Epithelial cell of proximal tubule (primary cell): ENCODE measurements around the gene FAM78A. TPM values are rescaled to one million over a fixed set of nuclear protein-coding genes. Genes with fewer than 3 reads are reported as not detected.
"Not testable (repeated sequence)": the region's sequence is repeated elsewhere in the genome, so short reads cannot be mapped to it uniquely, and the experiment has no call there.

Experiments
- DNase-seq: peaks from one replicate; pipeline ENCODE4 v3.0.0-alpha.2; 2011; ENCODE audit warnings: low read depth
- H3K4me3 ChIP-seq: 2 replicates; pipeline ENCODE4 v1.5.1; 2011; ENCODE audit warnings: low read depth, mild to moderate bottlenecking, low read length
- total RNA-seq: library from RNA; depleted of rRNA; stranded (reverse); fragments of >200 nt; gene quantifications from 2 replicates; pipeline ENCODE4 v1.2.3, GENCODE V29; 2015
- TF ChIP-seq, protein P1 (sequence below): conservative IDR thresholded peaks from 2 replicates; pipeline ENCODE4 v1.5.1; 2012; ENCODE audit warnings: low read depth, mild to moderate bottlenecking, low read length

The FAM78A gene
- total RNA-seq, 1 donor from 2014 or later, result under 0.01 TPM

DNA sequence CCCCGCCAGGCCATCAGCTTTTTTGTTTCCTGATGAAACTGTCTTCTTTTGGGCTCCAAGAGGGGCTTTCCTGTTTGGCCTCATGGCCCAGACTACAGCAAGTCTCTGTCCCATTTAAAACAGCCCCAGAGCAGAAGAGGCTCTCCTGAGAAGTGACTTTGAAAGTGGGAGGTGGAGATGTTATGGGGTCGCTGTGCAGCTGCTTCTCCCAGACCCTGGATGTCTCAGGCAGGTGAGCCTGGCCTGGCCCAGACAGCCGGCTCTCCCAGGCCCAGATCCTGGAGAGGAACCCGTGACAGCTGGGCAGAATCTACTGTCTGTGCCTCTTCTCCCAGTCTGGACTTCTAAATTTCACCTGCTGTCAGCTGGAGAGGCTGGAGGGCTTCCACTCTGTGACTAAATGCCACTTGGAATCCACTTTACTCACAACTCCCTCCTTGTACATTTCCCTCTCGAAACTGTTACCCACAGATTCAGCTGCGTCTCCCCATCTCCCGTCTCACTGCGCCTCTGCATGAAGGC lies 20.6 kb downstream of the FAM78A start:
- TF ChIP-seq, protein P1, sequence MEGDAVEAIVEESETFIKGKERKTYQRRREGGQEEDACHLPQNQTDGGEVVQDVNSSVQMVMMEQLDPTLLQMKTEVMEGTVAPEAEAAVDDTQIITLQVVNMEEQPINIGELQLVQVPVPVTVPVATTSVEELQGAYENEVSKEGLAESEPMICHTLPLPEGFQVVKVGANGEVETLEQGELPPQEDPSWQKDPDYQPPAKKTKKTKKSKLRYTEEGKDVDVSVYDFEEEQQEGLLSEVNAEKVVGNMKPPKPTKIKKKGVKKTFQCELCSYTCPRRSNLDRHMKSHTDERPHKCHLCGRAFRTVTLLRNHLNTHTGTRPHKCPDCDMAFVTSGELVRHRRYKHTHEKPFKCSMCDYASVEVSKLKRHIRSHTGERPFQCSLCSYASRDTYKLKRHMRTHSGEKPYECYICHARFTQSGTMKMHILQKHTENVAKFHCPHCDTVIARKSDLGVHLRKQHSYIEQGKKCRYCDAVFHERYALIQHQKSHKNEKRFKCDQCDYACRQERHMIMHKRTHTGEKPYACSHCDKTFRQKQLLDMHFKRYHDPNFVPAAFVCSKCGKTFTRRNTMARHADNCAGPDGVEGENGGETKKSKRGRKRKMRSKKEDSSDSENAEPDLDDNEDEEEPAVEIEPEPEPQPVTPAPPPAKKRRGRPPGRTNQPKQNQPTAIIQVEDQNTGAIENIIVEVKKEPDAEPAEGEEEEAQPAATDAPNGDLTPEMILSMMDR, result no peak
- no peak overlapping the region for H3K4me3 ChIP-seq
- DNase-seq, result no peak

DNA sequence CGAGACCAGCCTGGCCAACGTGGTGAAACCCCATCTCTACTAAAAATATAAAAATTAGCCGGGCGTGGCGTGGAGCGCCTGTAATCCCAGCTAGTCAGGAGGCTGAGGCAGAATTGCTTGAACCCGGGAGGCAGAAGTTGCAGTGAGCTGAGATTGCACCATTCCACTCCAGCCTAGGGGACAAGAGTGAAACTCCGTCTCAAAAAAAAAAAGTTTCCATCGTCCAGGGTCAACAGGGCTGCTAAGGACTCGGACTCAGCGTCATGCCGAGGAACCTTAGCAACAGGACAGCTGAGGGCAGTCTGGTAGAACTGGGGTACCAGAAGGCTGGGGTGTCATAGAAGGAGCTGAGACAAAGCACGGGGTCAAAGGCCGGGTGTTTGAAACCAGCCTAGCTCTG lies 21.7 kb downstream of the FAM78A start:
- no peak for DNase-seq
- TF ChIP-seq, protein P1, result no peak
- H3K4me3 ChIP-seq, result no peak overlapping the region

DNA sequence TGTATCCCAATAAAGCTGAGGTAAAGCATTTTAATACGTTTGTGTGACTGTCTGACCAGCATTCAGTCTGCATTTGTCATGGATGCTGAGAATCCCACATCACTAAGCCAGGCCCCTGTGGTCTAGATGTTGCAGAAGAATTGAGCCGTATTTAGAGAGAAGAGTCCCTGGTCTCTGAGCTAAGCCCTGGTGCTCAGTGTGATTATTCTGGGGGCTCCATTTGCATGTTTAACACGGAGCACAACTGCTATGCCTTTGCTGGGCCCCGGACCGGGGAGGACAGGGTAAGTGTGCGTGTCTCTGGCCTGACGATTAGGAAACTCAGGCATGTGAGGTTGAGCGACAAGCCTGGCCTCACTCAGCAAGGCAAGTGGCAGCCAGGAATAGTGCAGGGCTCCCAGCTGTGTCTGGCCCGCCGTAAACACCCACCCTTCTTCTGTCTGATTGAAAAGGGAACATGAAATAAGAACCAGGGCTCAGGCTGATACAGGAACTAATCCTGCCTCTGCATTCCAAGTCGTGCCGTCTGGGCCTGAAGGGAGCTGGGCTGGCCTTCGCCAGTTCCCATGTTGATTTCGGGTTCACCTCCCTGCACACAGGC lies 22.3 kb downstream of the FAM78A start:
- TF ChIP-seq, protein P1, result no peak
- H3K4me3 ChIP-seq, result no peak overlapping the region
- no peak for DNase-seq

- H3K4me3 ChIP-seq, result no peak overlapping the region
- DNase-seq, result no peak
- TF ChIP-seq, protein P1, result no peak
Observed at GRCh38 chr9:131252120-131252519, 24.2 kb downstream of the FAM78A start.

DNA sequence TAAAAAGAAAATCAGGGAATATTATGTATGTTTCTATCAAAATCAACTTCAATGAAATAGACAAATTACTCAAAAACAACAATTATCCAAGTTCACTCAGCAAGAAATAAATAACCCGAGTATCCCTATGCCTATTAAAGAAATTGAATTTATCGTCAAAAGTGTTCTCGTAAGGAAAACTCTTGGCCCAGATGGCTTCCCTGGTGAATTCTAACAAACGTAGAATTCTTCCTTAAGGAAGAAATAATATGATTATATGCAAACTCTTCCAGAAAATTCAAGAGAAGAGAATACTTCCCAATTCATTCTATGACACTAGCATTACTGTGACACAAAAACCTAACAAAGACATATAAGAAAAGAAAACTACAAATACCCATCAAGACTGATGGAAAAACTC lies 29.7 kb downstream of the FAM78A start:
- no peak overlapping the region for H3K4me3 ChIP-seq
- no peak for DNase-seq
- TF ChIP-seq, protein P1, result no peak

- not testable (repeated sequence) for H3K4me3 ChIP-seq, DNase-seq
Observed at GRCh38 chr9:131244331-131244730, 32.0 kb downstream of the FAM78A start.

GRCh38 chr9:131240047-131240921 lies 36.0 kb downstream of the FAM78A start:
- no peak overlapping the region for H3K4me3 ChIP-seq
- DNase-seq, result no peak
- TF ChIP-seq, protein P1, result no peak
